ENCODE data around the gene NUB1.

NUB1 gene

DNA sequence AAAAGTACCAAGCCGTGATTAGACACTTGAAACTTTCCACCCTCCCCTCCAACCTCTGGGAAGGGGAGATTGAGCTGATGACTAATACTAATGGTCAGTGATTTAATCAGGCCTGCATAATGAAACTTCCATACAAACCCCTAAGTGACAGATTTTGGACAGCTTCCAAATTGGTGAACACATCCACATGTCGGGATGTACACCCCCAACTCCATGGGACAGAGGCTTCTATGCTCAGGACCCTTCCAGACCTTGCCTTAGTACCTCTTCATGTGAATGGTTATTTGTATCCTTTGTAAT is 4.8 kb downstream of the NUB1 start:
- no peak for DNase-seq

- DNase-seq, result no peak
Observed at GRCh38 chr7:151347200-151347599, 5.6 kb downstream of the NUB1 start.

DNA sequence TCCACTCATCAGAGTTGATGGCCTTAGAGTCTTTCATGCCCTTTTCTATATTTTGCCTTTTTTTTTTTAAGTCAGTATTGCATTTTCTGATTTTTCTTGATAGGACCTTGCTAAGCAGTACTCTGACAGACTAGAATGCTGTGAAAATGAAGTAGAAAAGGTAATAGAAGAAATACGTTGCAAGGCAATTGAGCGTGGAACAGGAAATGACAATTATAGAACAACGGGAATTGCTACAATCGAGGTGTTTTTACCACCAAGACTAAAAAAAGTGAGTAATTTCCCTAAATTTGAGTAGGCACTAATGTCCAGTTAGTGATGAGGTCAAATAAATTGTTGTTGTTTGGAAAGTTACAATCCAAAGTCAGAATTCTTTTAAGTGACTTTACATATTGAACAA is 7.4 kb downstream of the NUB1 start:
- DNase-seq, result no peak

DNA sequence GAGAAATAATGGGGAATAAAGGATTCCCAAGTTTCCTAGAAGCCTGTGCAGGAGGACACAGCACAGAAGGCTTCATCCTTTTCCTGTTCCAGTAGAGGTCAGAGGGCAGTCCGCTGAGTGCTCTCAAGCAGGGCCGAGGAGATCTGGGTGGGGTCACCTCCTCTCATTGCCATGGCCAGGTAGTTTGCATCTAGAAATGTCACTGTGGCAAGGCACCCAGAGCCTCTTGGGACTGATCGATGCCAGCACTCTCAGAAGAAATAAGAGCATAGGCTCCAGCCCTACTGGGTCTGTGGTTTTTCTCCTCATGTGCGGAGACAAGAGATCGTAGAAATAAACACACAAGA is 7.9 kb downstream of the NUB1 start:
- no peak for DNase-seq

GRCh38 chr7:151351027-151351426 is 9.4 kb downstream of the NUB1 start:
- no peak for DNase-seq

GRCh38 chr7:151351967-151352366 is 10.4 kb downstream of the NUB1 start:
- peak; percentile 67 for DNase-seq

DNA sequence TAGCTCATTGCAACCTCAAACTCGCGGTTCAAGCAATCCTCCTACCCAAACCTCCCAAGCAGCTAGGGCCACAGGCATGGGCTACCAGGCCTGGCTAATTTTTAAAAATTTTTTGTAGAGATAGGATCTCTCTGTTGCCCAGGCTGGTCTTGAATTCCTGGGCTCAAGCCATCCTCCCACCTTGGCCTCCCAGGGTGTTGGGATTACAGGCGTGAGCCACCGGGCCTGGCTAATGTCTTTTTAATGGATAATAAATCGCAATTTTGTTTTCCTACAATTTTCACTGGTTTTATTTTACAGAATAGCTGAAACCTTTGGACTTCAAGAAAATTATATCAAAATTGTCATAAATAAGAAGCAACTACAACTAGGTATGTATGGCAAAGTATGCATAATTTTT is 10.9 kb downstream of the NUB1 start:
- no peak for DNase-seq

- no peak for DNase-seq
Observed at GRCh38 chr7:151361193-151361959, 19.8 kb downstream of the NUB1 start.

GRCh38 chr7:151363182-151363581 is 21.6 kb downstream of the NUB1 start:
- no peak for DNase-seq

GRCh38 chr7:151366166-151366879 is 24.7 kb downstream of the NUB1 start:
- no peak for DNase-seq

DNA sequence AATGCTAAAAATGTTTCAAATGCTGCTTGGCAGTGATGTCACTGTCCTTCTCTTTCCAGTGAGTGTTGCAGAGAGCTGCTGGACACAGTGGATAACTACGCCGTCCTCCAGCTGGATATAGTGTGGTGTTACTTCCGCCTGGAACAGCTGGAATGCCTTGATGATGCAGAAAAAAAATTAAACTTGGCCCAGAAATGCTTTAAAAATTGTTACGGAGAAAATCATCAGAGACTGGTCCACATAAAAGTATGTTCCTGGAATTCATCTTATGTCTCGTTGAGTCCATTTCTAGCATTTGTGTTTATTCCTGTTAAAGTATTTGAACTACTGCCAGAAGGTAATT is 25.2 kb downstream of the NUB1 start:
- no peak for DNase-seq

DNA sequence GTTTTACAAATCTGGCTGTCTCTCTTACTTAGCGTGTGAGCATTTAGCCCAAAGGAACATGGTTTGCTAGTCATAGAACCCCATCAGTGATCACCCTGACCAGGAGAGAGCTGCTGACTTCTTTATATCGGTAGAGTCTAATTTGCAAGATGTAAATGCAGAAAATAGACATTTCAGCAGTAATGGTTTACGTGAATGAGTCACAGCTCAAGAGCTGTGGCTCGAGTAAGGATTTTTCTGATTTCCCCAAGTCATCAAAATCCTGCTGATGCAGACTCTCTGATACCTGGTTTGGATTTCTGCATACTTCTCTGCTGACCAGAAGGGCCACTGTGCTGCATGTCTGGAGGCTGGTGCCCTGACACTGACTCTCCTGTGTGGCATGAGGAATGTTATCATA is 25.7 kb downstream of the NUB1 start:
- DNase-seq, result no peak

DNA sequence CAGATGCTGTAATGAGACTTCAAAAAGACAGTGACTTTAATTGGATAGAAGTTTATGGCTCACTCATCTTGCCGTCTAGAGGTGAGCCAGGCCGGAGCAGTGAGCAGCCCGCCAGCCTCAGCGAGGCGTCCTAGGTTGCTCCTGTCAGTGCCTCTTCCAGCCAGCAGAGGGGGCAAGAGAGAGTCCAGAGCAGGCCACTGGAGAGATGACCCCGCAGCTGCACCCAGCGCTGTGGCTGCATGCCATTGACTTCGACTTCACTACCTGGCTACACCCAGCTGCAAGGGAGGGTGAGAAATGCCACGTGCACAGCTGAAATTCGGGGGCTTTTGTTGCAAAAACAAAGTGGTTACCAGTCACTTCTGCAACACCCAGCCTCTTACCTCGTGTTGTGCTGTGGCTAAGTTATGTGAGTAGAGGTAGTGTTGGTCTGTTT is 26.5 kb downstream of the NUB1 start:
- DNase-seq, result peak; percentile 15

DNA sequence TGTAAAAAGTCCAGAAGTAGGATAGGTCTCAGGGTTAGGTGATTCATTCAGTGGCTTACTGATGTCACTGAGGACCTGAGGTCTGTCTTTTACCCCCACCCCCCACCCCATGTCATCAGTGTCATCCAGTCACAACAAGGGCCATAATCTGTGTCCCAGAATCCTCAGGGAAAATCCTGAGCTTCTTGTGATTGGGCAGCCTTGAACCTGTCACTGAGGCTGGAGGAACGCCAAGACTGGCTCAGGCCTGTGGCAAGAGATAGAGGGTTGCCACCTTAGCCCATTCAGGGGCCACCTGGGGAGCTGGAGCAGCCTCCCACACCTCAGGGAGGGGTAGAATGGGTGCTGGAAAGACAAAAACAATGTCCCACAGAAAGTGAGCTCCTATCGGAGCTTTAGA is 29.7 kb downstream of the NUB1 start:
- DNase-seq, result no peak

DNA sequence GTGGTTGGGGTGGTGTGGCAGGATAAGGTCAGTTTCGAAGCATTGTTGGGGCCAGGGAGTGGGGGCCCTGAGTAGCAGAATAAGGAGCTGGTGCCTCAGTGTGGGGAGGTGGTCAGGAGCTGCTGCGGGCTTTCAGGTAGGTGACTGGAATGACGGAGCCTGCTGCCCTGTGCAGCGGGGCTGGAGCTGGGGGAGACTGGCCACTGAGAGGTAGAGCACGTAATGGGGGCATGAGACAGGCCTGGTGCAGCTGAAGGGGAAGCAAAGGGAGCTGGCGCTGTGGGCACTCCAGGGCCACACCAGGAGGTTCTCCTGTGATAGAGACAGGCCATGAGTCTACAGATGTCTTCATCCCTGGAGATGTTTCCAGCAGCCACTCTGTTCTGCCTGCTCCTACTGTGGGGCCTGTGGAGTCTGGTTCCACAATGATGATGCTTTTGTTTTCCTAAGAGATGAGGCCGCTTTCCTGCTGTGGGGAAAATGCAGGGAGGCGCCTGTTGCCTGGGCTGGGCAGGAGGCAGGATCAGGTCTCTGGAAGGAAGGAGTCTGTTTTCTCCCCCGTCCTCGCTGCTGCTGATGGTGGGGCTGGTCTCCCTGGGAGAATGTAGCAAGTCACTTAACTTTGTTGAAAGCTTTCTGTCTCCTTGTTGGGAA is 31.1 kb downstream of the NUB1 start:
- DNase-seq, result no peak

GRCh38 chr7:151373599-151373998 is 32.0 kb downstream of the NUB1 start:
- DNase-seq, result no peak

DNA sequence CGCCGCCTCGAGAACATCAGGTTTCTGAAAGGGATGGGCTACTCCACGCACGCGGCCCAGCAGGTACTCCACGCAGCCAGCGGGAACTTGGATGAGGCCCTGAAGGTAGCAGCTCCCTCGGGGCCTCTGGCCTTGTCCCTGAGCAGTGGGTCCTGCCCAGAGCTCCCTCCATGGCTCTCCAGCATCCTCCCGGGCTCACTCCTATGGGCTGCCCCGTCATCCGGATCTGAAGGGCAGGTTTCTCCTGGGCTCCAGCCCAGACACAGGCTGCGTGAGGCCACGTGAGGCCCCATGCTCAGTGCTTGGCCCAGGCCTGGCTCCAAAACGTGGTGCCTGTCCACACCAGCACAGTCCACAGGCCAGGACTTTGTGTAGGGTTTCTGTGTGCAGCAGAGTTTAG is 32.5 kb downstream of the NUB1 start:
- DNase-seq, result no peak

DNA sequence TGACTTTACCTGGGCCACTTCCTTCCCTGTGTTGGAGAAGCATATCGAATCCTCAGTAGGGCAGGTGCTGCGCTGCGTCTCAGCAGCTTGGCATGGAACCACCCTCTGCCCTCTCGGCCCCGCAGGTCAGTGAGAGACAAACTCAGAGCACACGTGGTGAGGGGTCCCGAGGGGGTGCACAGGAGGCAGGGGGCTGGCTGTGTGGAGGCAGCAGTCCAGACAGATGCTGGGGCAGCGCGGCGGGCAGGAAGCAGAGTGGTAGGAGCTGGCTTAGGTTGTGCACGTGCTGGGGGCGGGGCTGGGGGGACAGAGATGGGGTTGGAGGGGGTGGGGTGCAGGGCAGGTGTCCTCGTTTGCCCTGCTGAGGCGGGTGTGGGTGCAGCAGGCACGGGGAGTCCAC is 33.1 kb downstream of the NUB1 start:
- no peak for DNase-seq

- no peak for DNase-seq
Observed at GRCh38 chr7:151375530-151376217, 34.1 kb downstream of the NUB1 start.

- no peak for DNase-seq
Observed at GRCh38 chr7:151376218-151376902, 34.7 kb downstream of the NUB1 start.

GRCh38 chr7:151377406-151377805 is 35.8 kb downstream of the NUB1 start:
- no peak for DNase-seq

- DNase-seq, result no peak
Observed at GRCh38 chr7:151378011-151378410, 36.4 kb downstream of the NUB1 start.

- DNase-seq, result no peak
Observed at GRCh38 chr7:151378496-151379192, 37.0 kb downstream of the NUB1 start.
